Osteoblast (primary cell): Measurements from ENCODE around the gene POLRMT. TPM values are rescaled to one million over a fixed set of nuclear protein-coding genes. Genes with fewer than 3 reads are reported as not detected.

ENCODE experiments used
- DNase-seq: peaks from one replicate; pipeline ENCODE4 v3.0.0; 2011; ENCODE audit warnings: low spot score, mixed read lengths; ENCODE audit not compliant: insufficient read length; ENCODE audit errors: missing footprints
- H2AFZ ChIP-seq: 2 replicates; pipeline ENCODE4 v1.6.0; 2011; ENCODE audit warnings: mild to moderate bottlenecking, low read length
- H3K27ac ChIP-seq: 2 replicates; pipeline ENCODE4 v1.5.1; 2011; ENCODE audit warnings: mild to moderate bottlenecking, low read depth, low read length, moderate library complexity
- H3K27me3 ChIP-seq: 2 replicates; pipeline ENCODE4 v1.6.0; 2012; ENCODE audit warnings: mild to moderate bottlenecking, control low read depth, inconsistent platforms, low read length, moderate library complexity; ENCODE audit not compliant: insufficient read depth
- H3K36me3 ChIP-seq: 2 replicates; pipeline ENCODE4 v1.5.1; 2011; ENCODE audit warnings: mild to moderate bottlenecking, low read length, control low read depth, moderate library complexity; ENCODE audit not compliant: insufficient read depth
- H3K4me1 ChIP-seq: 2 replicates; pipeline ENCODE4 v1.5.1; 2011; ENCODE audit warnings: mild to moderate bottlenecking, low read length, control low read depth, moderate library complexity; ENCODE audit not compliant: insufficient read depth
- H3K4me2 ChIP-seq: 2 replicates; pipeline ENCODE4 v1.6.0; 2011; ENCODE audit warnings: mild to moderate bottlenecking, low read length; ENCODE audit not compliant: insufficient read depth
- H3K4me3 ChIP-seq: fragments of 200-600 bp; sonication (generic); 3 replicates; pipeline ENCODE4 v1.5.1; 2012; ENCODE audit warnings: mild to moderate bottlenecking, low read length, inconsistent platforms; ENCODE audit not compliant: insufficient read depth
- H3K79me2 ChIP-seq: 2 replicates; pipeline ENCODE4 v1.6.0; 2012; ENCODE audit warnings: mild to moderate bottlenecking, low read length, control low read depth, inconsistent platforms; ENCODE audit not compliant: insufficient read depth
- H3K9me3 ChIP-seq: 2 replicates; pipeline ENCODE4 v1.5.1; 2011; ENCODE audit warnings: low read depth, low read length, control low read depth
- H4K20me1 ChIP-seq: 2 replicates; pipeline ENCODE4 v1.6.0; 2012; ENCODE audit warnings: mild to moderate bottlenecking, low read length, control low read depth; ENCODE audit not compliant: insufficient read depth
- CTCF ChIP-seq: IDR thresholded peaks from 2 replicates; pipeline ENCODE4 v1.5.1; 2011; ENCODE audit warnings: mild to moderate bottlenecking, low read depth, low read length, moderate library complexity; ENCODE audit errors: extremely low read depth
- total RNA-seq: library from RNA; depleted of rRNA; stranded (reverse); fragments of >200 nt; gene quantifications from 2 replicates; pipeline ENCODE4 v1.2.3, GENCODE V29; 2012

Gene POLRMT
- total RNA-seq, 1 donor, result 16.6 TPM

- TF ChIP-seq CTCF, result no peak
- no peak for DNase-seq
- H3K4me2 ChIP-seq, result peak overlapping the region; percentile 87
- no peaks in the 10 kb centered on the region for H3K36me3 ChIP-seq
- H3K79me2 ChIP-seq, result peaks cover 59% of the 10 kb centered on the region
- H3K27me3 ChIP-seq, result no peaks in the 10 kb centered on the region
- peak overlapping the region; percentile 97 for H3K4me3 ChIP-seq
- no peaks in the 10 kb centered on the region for H3K9me3 ChIP-seq
- H2AFZ ChIP-seq, result no peak overlapping the region
- peak overlapping the region; percentile 77 for H3K27ac ChIP-seq
- H4K20me1 ChIP-seq, result peaks cover 51% of the 10 kb centered on the region
- peaks cover 44% of the 10 kb centered on the region for H3K4me1 ChIP-seq
Measured at GRCh38 chr19:573519-573825, 59.9 kb downstream of the POLRMT start.

- Histone ChIP-seq H3K36me3 (no peaks in the 10 kb centered on the region), H3K27me3 (no peaks in the 10 kb centered on the region), H3K4me1 (peaks cover 44% of the 10 kb centered on the region), H3K9me3 (no peaks in the 10 kb centered on the region), H3K4me2 (peak overlapping the region; percentile 87), H3K4me3 (peak overlapping the region; percentile 97), H2AFZ (peak overlapping the region; percentile 22), H3K27ac (peak overlapping the region; percentile 77), H4K20me1 (peaks cover 45% of the 10 kb centered on the region), H3K79me2 (peaks cover 54% of the 10 kb centered on the region)
- peak; percentile 98 for DNase-seq
- TF ChIP-seq CTCF, result no peak
Measured at GRCh38 chr19:572743-573518, 60.4 kb downstream of the POLRMT start.

- Histone ChIP-seq H4K20me1 (peaks cover 38% of the 10 kb centered on the region), H3K4me3 (peak within 1 kb of the TSS; percentile 97), H3K9me3 (no peaks in the 10 kb centered on the region), H3K27ac (peak within 1 kb of the TSS; percentile 77), H3K4me1 (peaks cover 44% of the 10 kb centered on the region), H3K4me2 (peak within 1 kb of the TSS; percentile 90), H3K36me3 (no peaks in the 10 kb centered on the region), H2AFZ (peak within 1 kb of the TSS; percentile 96), H3K27me3 (no peaks in the 10 kb centered on the region), H3K79me2 (peaks cover 47% of the 10 kb centered on the region)
- peak; percentile 100 for DNase-seq
- no peak for TF ChIP-seq CTCF
Measured at GRCh38 chr19:572140-572742, 61.1 kb downstream of the POLRMT start, which contains the start of gene BSG. Gene BSG (plus strand): TSS chr19:572596. CDS start chr19:572635, 39 bp downstream.

- no peak for TF ChIP-seq CTCF
- H3K9me3 ChIP-seq, result no peaks in the 10 kb centered on the region
- H3K4me3 ChIP-seq, result peak overlapping the region; percentile 97
- H2AFZ ChIP-seq, result peak overlapping the region; percentile 96
- H3K4me1 ChIP-seq, result peaks cover 39% of the 10 kb centered on the region
- H3K27me3 ChIP-seq, result no peaks in the 10 kb centered on the region
- peaks cover 32% of the 10 kb centered on the region for H4K20me1 ChIP-seq
- H3K36me3 ChIP-seq, result no peaks in the 10 kb centered on the region
- peak; percentile 96 for DNase-seq
- H3K4me2 ChIP-seq, result peak overlapping the region; percentile 90
- peaks cover 40% of the 10 kb centered on the region for H3K79me2 ChIP-seq
- peak overlapping the region; percentile 75 for H3K27ac ChIP-seq
Measured at GRCh38 chr19:571566-571974, 61.8 kb downstream of the POLRMT start.
